ENCODE results near the gene KDM4C.

Gene KDM4C

GRCh38 chr9:7056254-7056653, 298.5 kb downstream of the KDM4C start:
- DNase-seq, result no peak

- no peak for DNase-seq
These were observed 300.7 kb downstream of the KDM4C start for GRCh38 chr9:7058473-7058872.

GRCh38 chr9:7067169-7067568, 309.4 kb downstream of the KDM4C start:
- DNase-seq, result no peak

- DNase-seq, result no peak
These were observed 314.1 kb downstream of the KDM4C start for GRCh38 chr9:7071916-7072315.

GRCh38 chr9:7073706-7074105, 315.9 kb downstream of the KDM4C start:
- no peak for DNase-seq

- no peak for DNase-seq
These were observed 317.4 kb downstream of the KDM4C start for GRCh38 chr9:7075154-7075553.

- no peak for DNase-seq
These were observed 321.3 kb downstream of the KDM4C start for GRCh38 chr9:7079051-7079450.

- no peak for DNase-seq
These were observed 323.4 kb downstream of the KDM4C start for GRCh38 chr9:7081065-7081600.

- DNase-seq, result no peak
These were observed 325.4 kb downstream of the KDM4C start for GRCh38 chr9:7083192-7083591.

- no peak for DNase-seq
These were observed 327.6 kb downstream of the KDM4C start for GRCh38 chr9:7085357-7085756.

GRCh38 chr9:7086389-7086788, 328.6 kb downstream of the KDM4C start:
- no peak for DNase-seq

- DNase-seq, result no peak
These were observed 330.8 kb downstream of the KDM4C start for GRCh38 chr9:7088611-7089010.

GRCh38 chr9:7089406-7090193, 331.8 kb downstream of the KDM4C start:
- no peak for DNase-seq

GRCh38 chr9:7093040-7093439, 335.3 kb downstream of the KDM4C start:
- DNase-seq, result no peak

GRCh38 chr9:7094052-7094451, 336.3 kb downstream of the KDM4C start:
- no peak for DNase-seq

GRCh38 chr9:7094576-7094975, 336.8 kb downstream of the KDM4C start:
- DNase-seq, result no peak

GRCh38 chr9:7095058-7095457, 337.3 kb downstream of the KDM4C start:
- DNase-seq, result no peak

- no peak for DNase-seq
These were observed 339.4 kb downstream of the KDM4C start for GRCh38 chr9:7097040-7097715.

- DNase-seq, result no peak
These were observed 340.3 kb downstream of the KDM4C start for GRCh38 chr9:7097785-7098752.

GRCh38 chr9:7103367-7103766, 345.6 kb downstream of the KDM4C start:
- DNase-seq, result no peak

GRCh38 chr9:7103771-7104170, 346.0 kb downstream of the KDM4C start:
- no peak for DNase-seq

- no peak for DNase-seq
These were observed 346.9 kb downstream of the KDM4C start for GRCh38 chr9:7104625-7105024.

- no peak for DNase-seq
These were observed 347.3 kb downstream of the KDM4C start for GRCh38 chr9:7105095-7105494.
